Cardiac ventricle fibroblast (primary cell): ENCODE data around the gene DYNC1I1. TPM values are rescaled to one million over a fixed set of nuclear protein-coding genes. Genes with fewer than 3 reads are reported as not detected.

Experiments
- total RNA-seq: library from RNA; depleted of rRNA; stranded (reverse); fragments of >200 nt; gene quantifications from 2 replicates; pipeline ENCODE4 v1.2.3, GENCODE V29; 2015

The DYNC1I1 gene
- 1.6 and 1.9 TPM in 2 replicates for total RNA-seq

DNA sequence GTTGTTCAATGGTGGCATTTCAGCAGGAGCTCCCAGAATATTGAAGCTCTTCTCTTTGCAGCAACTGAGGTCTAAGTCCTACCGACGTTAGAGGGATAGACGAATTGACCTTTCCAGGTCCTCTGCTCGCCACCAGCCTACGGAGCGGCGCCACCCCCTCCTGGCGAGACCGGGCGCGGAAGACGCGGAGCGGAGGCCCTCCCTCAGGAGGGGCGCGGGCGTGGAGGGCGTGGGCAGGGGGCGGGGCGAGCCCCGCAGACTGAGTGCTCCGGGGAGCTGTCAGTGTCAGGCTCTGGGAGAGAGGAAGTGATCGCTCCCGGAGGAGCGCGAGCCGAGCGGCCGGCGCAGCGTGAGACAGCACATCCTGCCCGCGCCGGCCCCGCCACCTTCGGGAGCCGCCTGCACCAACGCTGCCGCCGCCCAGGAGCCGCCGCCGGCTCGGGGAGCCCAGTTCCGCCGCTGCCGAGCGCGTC, at the start of gene DYNC1I1:
Gene DYNC1I1, plus strand, starts transcription at position 257 of the 473 bp plus-strand sequence. CDS start 32,176 bp downstream, outside the sequence.

Other genes starting within 250 kb of the DYNC1I1 start
- 103 and 128 TPM in 2 replicates for gene PDK4, start 176.0 kb upstream of the DYNC1I1 start, total RNA-seq